Measurements from ENCODE around the gene AHI1.
A peak's percentile ranks its signal among the peaks of the same experiment; 100 is the strongest.

The AHI1 gene

GRCh38 chr6:135449246-135449645 is 48.3 kb downstream of the AHI1 start:
- DNase-seq = no peak

- DNase-seq = no peak
Measured at GRCh38 chr6:135440087-135440792, 57.3 kb downstream of the AHI1 start.

GRCh38 chr6:135439549-135439948 is 58.0 kb downstream of the AHI1 start:
- no peak for DNase-seq

- peak; percentile 77 to 91 for DNase-seq
Measured at GRCh38 chr6:135438907-135439535, 58.5 kb downstream of the AHI1 start.

GRCh38 chr6:135434991-135435390 is 62.5 kb downstream of the AHI1 start:
- DNase-seq = no peak

- no peak for DNase-seq
Measured at GRCh38 chr6:135434095-135434494, 63.4 kb downstream of the AHI1 start.

GRCh38 chr6:135428078-135428477 is 69.5 kb downstream of the AHI1 start:
- DNase-seq = no peak

- DNase-seq = no peak
Measured at GRCh38 chr6:135426833-135427232, 70.7 kb downstream of the AHI1 start.

- no peak for DNase-seq
Measured at GRCh38 chr6:135424385-135424784, 73.2 kb downstream of the AHI1 start.

- peak; percentile 71 to 79 for DNase-seq
Measured at GRCh38 chr6:135423649-135424128, 73.9 kb downstream of the AHI1 start.

GRCh38 chr6:135419162-135419561 is 78.4 kb downstream of the AHI1 start:
- no peak for DNase-seq

- DNase-seq = no peak
Measured at GRCh38 chr6:135418040-135418760, 79.3 kb downstream of the AHI1 start.

GRCh38 chr6:135412761-135413160 is 84.8 kb downstream of the AHI1 start:
- no peak for DNase-seq

- no peak for DNase-seq
Measured at GRCh38 chr6:135411849-135412248, 85.7 kb downstream of the AHI1 start.

GRCh38 chr6:135411339-135411738 is 86.2 kb downstream of the AHI1 start:
- peak in 1 of 2 experiments; percentile 32 for DNase-seq

GRCh38 chr6:135410856-135411255 is 86.7 kb downstream of the AHI1 start:
- no peak for DNase-seq

GRCh38 chr6:135403584-135403983 is 94.0 kb downstream of the AHI1 start:
- DNase-seq = no peak

- DNase-seq = no peak
Measured at GRCh38 chr6:135402311-135402710, 95.2 kb downstream of the AHI1 start.

- no peak for DNase-seq
Measured at GRCh38 chr6:135397172-135397952, 100.2 kb downstream of the AHI1 start.

- no peak for DNase-seq
Measured at GRCh38 chr6:135395136-135395535, 102.4 kb downstream of the AHI1 start.

- DNase-seq = no peak
Measured at GRCh38 chr6:135393289-135393688, 104.3 kb downstream of the AHI1 start.

GRCh38 chr6:135390458-135390857 is 107.1 kb downstream of the AHI1 start:
- DNase-seq = no peak

- no peak for DNase-seq
Measured at GRCh38 chr6:135385299-135385698, 112.2 kb downstream of the AHI1 start.
